ENCODE results near the gene TAX1BP1.

TAX1BP1 gene

DNA sequence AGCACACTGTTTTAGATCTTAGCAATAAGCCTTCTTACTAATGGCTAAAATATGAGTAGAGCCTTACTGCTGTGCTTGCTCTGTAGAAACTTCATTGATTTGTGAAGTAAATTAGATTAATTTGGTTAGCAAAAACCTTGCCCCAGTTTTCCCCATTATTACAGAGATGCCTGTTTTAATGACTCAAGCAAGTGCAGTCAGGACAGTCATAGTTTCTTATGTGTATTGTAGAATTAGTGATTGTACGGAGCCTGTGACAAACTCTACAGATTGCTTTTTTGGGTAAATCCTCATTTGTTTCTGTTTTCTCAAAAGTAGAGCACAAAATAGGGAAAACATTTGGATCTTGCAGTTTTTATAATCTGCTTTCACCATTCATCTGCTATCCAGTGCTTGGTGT lies 7.0 kb downstream of the TAX1BP1 start:
- TF ChIP-seq, protein P1, sequence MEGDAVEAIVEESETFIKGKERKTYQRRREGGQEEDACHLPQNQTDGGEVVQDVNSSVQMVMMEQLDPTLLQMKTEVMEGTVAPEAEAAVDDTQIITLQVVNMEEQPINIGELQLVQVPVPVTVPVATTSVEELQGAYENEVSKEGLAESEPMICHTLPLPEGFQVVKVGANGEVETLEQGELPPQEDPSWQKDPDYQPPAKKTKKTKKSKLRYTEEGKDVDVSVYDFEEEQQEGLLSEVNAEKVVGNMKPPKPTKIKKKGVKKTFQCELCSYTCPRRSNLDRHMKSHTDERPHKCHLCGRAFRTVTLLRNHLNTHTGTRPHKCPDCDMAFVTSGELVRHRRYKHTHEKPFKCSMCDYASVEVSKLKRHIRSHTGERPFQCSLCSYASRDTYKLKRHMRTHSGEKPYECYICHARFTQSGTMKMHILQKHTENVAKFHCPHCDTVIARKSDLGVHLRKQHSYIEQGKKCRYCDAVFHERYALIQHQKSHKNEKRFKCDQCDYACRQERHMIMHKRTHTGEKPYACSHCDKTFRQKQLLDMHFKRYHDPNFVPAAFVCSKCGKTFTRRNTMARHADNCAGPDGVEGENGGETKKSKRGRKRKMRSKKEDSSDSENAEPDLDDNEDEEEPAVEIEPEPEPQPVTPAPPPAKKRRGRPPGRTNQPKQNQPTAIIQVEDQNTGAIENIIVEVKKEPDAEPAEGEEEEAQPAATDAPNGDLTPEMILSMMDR (IDR thresholded peaks at IDR 0.05; ENCODE audit: low read length, missing control alignments) = no peak
- H3K4me3 ChIP-seq (replicated peaks; ENCODE audit: low read depth, low read length) = no peak overlapping the region
- DNase-seq (ENCODE audit: low read depth) = no peak

DNA sequence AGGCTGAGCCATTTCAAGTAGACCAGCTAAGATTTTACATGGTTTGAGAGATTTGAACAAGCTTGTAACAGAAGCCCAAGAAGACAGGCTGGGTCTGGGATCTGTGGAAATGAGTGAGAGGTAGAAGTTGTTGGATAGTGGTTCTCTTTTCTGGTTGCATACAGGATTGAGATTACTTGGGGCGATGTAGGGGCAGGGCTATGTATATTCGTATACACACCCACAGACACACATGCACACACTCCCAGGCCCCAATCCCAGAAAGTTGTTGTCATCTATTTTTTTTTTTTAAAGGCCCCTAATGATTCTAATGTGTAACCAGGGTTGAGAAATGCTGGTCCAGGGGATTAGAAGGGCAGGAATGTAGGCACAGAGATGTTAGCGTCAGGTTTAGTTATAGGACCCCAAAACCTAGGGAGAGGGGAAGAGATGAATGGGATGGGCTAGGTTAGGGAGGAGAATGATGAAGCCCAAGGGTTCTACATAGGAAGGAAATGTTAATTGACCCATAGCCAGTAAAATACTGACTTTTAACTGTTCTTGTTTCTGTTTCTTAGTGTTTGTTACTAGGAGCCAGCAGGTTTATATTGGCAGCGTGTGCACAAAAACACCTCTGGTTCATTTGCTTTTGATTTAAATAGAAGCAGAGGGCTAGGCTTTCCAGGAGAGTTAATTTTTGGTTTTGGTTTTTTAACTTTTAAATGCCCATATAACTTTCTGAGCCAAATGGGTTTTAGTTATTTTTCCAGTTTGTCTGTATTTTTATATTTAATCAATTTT lies 7.8 kb downstream of the TAX1BP1 start:
- DNase-seq (ENCODE audit: low read depth) = no peak
- no peak overlapping the region for H3K4me3 ChIP-seq (replicated peaks; ENCODE audit: low read depth, low read length)
- TF ChIP-seq, protein P1 (IDR thresholded peaks at IDR 0.05; ENCODE audit: low read length, missing control alignments) = no peak

DNA sequence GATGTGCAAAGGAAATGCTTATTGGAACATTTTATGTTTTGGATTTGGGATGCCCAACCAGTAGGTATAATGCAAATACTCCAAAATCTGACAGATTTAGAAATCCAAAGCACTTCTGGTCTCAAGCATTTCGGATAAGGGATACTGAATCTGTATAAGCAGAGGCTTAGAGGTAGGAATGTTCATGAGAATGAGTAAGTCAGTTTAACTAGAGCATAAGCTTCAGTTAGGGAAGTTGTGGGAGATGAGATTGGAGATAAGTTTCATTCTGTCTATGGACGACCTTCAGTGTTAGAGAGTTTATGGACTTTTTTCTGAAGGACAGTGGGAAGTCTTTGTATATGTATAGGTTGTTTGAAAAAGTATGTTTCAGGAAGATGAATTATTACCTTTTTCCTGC lies 10.4 kb downstream of the TAX1BP1 start:
- DNase-seq (ENCODE audit: low read depth) = no peak
- no peak overlapping the region for H3K4me3 ChIP-seq (replicated peaks; ENCODE audit: low read depth, low read length)
- TF ChIP-seq, protein P1 (IDR thresholded peaks at IDR 0.05; ENCODE audit: low read length, missing control alignments) = no peak

DNA sequence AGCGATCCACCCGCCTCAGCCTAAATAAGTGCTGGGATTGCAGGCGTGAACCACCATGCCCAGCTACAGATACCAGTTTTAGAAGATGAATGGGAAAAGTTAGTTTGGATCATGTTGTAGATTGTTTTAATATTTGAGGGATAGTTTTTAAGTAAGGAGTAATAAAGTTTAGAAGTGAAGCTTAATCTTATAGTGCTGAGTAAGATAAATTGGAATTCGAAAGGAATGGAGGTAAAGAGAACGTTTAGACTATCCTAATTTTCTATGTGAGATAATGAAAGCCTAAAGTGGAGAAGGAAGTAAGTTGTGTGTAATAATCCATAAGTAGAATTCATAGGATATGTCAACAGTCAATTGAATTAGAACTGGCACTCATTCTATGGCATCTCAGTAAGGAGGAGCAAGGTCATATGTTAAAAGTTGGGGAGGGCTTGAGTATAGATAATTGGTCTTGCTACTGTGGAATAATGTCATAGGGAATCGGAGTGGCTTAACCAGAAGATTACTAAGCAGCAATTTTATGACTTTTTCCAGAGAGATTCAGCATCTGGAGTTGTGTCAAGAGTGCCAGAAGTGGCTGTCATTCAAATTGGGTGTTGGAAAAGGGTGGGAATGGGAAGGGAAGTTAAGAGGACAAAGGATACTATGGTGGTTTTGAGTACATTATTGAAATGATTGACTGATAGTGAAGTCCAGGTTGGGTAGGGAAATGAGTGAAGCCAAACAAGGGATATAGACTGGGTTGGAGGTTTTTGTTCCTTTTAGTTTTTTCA lies 12.1 kb downstream of the TAX1BP1 start:
- H3K4me3 ChIP-seq (replicated peaks; ENCODE audit: low read depth, low read length) = no peak overlapping the region
- DNase-seq (ENCODE audit: low read depth) = no peak
- TF ChIP-seq, protein P1 (IDR thresholded peaks at IDR 0.05; ENCODE audit: low read length, missing control alignments) = no peak

DNA sequence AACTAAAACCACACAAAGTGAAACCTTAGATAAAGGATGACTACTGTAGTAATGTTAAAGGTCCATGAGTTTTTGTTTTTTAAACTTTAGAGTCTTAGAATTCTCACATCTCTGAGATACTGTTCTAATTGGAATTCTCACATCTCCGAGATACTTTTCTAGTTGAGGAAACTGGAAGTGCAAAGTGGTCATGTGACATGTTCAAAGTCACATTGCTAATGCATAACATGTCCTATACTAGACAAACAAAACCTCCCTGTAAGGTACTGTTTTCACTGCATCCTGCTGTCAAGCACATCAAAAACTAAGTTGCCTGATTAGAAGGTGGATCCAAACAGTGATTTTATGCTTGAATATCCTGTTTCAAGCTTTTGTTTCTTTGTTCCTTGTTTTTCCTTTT lies 13.9 kb downstream of the TAX1BP1 start:
- no peak for DNase-seq (ENCODE audit: low read depth)
- TF ChIP-seq, protein P1 (IDR thresholded peaks at IDR 0.05; ENCODE audit: low read length, missing control alignments) = no peak
- no peak overlapping the region for H3K4me3 ChIP-seq (replicated peaks; ENCODE audit: low read depth, low read length)

DNA sequence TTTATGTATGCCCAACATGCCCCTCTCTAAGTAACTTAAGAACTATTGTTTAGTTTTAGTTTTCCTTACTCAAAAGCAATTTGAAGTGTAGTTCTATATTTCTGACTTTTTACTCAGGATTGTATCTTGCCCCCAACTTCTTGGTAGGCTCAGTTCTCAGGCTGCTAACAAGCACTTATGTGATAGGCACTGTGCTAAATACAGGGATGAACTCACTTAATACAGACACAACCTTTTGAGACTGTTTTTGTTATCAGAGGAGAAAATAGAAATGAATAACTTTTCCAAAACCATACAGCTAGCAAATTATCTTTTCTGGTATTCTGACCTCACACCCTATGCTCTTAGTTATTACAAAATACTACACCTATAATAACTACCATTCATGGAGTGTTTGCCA lies 16.3 kb downstream of the TAX1BP1 start:
- no peak for DNase-seq (ENCODE audit: low read depth)
- TF ChIP-seq, protein P1 (IDR thresholded peaks at IDR 0.05; ENCODE audit: low read length, missing control alignments) = no peak
- H3K4me3 ChIP-seq (replicated peaks; ENCODE audit: low read depth, low read length) = no peak overlapping the region
